ENCODE data around the gene PRSS36.

- TF ChIP-seq SP1 (IDR thresholded peaks at IDR 0.05) (no peak), TAF1 (conservative IDR thresholded peaks at IDR 0.05) (no peak), CTCF (IDR thresholded peaks at IDR 0.05; ENCODE audit: low read depth, low read length, missing input control) (no peak), GABPA (IDR thresholded peaks at IDR 0.05 in 1 of 2, conservative IDR thresholded peaks at IDR 0.05 in 1 of 2) (no peak), REST (IDR thresholded peaks at IDR 0.05) (no peak), EGR1 (IDR thresholded peaks at IDR 0.05; ENCODE audit: low read depth in 2 of 2) (no peak), JUND (IDR thresholded peaks at IDR 0.05) (no peak)
- TF ChIP-seq, protein P1, sequence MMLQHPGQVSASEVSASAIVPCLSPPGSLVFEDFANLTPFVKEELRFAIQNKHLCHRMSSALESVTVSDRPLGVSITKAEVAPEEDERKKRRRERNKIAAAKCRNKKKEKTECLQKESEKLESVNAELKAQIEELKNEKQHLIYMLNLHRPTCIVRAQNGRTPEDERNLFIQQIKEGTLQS (IDR thresholded peaks at IDR 0.05) = no peak
These were observed 17.4 kb upstream of the PRSS36 start for GRCh38 chr16:31167315-31167714.

All from liver (tissue), 3 donors.